ENCODE measurements around the gene AAMP.

DNA sequence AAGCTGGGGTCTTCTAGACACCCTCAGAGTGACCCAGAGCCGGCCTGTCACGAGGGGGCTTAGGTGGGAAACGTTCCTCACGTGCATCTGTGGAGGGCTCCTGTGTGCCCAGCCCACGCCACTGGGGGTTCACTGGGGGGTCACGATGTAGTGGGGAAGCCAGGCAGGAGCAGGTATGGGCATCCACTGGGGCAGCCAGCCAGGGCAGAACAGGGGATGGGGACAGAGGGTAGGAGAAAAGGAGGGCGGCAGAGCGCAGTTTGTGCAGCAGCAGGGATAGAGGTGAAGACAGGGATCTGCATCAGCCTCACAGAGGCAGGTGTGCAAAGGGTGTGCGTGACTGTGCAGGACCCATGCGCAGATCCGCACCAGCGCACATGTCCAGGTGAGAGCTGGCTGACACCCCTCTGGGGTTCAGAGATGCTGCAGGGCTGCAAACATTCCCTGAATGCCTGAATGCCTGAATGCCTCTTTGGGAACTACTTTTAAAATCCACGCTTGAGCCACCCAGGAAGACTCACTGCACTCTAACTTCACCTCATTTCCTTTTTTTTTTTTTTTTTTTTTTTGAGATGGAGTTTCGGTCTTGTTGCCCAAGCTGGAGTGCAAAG is 10.4 kb upstream of the AAMP start:
- TF ChIP-seq, protein P1, sequence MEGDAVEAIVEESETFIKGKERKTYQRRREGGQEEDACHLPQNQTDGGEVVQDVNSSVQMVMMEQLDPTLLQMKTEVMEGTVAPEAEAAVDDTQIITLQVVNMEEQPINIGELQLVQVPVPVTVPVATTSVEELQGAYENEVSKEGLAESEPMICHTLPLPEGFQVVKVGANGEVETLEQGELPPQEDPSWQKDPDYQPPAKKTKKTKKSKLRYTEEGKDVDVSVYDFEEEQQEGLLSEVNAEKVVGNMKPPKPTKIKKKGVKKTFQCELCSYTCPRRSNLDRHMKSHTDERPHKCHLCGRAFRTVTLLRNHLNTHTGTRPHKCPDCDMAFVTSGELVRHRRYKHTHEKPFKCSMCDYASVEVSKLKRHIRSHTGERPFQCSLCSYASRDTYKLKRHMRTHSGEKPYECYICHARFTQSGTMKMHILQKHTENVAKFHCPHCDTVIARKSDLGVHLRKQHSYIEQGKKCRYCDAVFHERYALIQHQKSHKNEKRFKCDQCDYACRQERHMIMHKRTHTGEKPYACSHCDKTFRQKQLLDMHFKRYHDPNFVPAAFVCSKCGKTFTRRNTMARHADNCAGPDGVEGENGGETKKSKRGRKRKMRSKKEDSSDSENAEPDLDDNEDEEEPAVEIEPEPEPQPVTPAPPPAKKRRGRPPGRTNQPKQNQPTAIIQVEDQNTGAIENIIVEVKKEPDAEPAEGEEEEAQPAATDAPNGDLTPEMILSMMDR (IDR thresholded peaks at IDR 0.05; ENCODE audit: low read depth, low read length) = no peak
- TF ChIP-seq POLR2A (IDR thresholded peaks at IDR 0.05; ENCODE audit: extremely low read depth, insufficient read length) (no peak), MYC (IDR thresholded peaks at IDR 0.05; ENCODE audit: low read depth, low read length) (no peak)
- TF ChIP-seq, protein P2, sequence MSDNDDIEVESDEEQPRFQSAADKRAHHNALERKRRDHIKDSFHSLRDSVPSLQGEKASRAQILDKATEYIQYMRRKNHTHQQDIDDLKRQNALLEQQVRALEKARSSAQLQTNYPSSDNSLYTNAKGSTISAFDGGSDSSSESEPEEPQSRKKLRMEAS (IDR thresholded peaks at IDR 0.05; ENCODE audit: low read depth, low read length) = no peak

Measured in NB4 (cell line).